Liver (tissue), 3 donors: Measurements from ENCODE around the gene SHROOM2.

Experiments
- FOXA1 ChIP-seq: IDR thresholded peaks from 2 replicates; pipeline ENCODE4 v1.6.1; 2016; ENCODE audit warnings: antibody characterized with exemption
- HNF4G ChIP-seq: IDR thresholded peaks from 2 replicates; pipeline ENCODE4 v1.6.1; 2016; ENCODE audit warnings: antibody characterized with exemption
- JUND ChIP-seq, 2 donors: IDR thresholded peaks; 2 replicates each; pipeline ENCODE4 v1.6.1; 2016; ENCODE audit warnings: antibody characterized with exemption in 2 of 2
- RAD21 ChIP-seq, 2 donors: IDR thresholded peaks; 2 replicates each; pipeline ENCODE4 v1.6.1; 2016; ENCODE audit warnings: antibody characterized with exemption in 2 of 2, mild to moderate bottlenecking in 2 of 2
- RXRA ChIP-seq, 2 donors: IDR thresholded peaks; 2 replicates each; pipeline ENCODE4 v1.6.1; 2017 to 2018; ENCODE audit warnings: antibody characterized with exemption in 2 of 2, mild to moderate bottlenecking in 1 of 2
- SP1 ChIP-seq: IDR thresholded peaks from 2 replicates; pipeline ENCODE4 v1.6.1; 2018; ENCODE audit warnings: antibody characterized with exemption, mild to moderate bottlenecking
- TAF1 ChIP-seq: conservative IDR thresholded peaks from 2 replicates; pipeline ENCODE4 v1.6.1; 2016; ENCODE audit warnings: antibody characterized with exemption, mild to moderate bottlenecking
- TF ChIP-seq, protein P1 (sequence below): fragments of 150-350 bp; IDR thresholded peaks from 2 replicates; pipeline ENCODE4 v1.5.1; 2017; ENCODE audit warnings: improper control_type of control experiment, low read depth, low read length; ENCODE audit not compliant: missing input control
- TF ChIP-seq, protein P2 (sequence below): IDR thresholded peaks from 2 replicates; pipeline ENCODE4 v1.6.1; 2016; ENCODE audit warnings: antibody characterized with exemption, mild to moderate bottlenecking
- TF ChIP-seq, protein P3 (sequence below): IDR thresholded peaks from 2 replicates; pipeline ENCODE4 v1.6.1; 2016; ENCODE audit warnings: antibody characterized with exemption
- TF ChIP-seq, protein P4 (sequence below): IDR thresholded peaks from 2 replicates; pipeline ENCODE4 v1.6.1; 2016; ENCODE audit warnings: antibody characterized with exemption
- TF ChIP-seq, protein P5 (sequence below): IDR thresholded peaks from 2 replicates; pipeline ENCODE4 v1.6.1; 2016; ENCODE audit warnings: antibody characterized with exemption
- donor health status: healthy.
- donor health status: healthy.

DNA sequence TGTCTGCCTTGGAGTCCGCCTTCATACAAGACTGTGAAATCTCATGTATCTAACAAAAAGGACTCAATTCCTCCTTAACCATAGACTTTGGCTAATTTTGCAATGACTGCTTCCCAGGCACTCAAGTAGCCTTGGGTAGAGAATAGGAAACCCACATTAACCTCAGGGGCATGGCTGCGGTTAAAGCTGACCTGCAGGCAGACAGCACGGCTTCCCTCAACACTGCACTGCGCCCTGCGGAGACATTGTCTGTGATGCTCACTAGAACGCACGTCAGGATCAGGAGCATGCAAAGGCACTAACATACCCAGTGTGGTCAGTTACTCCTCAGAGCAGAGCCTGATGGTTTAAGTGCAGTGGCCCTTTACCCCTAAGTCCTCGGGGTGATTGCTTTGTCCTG is 10.3 kb upstream of the SHROOM2 start:
- TF ChIP-seq RXRA (IDR thresholded peaks at IDR 0.05) = no peak
- TF ChIP-seq, protein P1, sequence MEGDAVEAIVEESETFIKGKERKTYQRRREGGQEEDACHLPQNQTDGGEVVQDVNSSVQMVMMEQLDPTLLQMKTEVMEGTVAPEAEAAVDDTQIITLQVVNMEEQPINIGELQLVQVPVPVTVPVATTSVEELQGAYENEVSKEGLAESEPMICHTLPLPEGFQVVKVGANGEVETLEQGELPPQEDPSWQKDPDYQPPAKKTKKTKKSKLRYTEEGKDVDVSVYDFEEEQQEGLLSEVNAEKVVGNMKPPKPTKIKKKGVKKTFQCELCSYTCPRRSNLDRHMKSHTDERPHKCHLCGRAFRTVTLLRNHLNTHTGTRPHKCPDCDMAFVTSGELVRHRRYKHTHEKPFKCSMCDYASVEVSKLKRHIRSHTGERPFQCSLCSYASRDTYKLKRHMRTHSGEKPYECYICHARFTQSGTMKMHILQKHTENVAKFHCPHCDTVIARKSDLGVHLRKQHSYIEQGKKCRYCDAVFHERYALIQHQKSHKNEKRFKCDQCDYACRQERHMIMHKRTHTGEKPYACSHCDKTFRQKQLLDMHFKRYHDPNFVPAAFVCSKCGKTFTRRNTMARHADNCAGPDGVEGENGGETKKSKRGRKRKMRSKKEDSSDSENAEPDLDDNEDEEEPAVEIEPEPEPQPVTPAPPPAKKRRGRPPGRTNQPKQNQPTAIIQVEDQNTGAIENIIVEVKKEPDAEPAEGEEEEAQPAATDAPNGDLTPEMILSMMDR = no peak
- no peak for TF ChIP-seq TAF1
- TF ChIP-seq, protein P2, sequence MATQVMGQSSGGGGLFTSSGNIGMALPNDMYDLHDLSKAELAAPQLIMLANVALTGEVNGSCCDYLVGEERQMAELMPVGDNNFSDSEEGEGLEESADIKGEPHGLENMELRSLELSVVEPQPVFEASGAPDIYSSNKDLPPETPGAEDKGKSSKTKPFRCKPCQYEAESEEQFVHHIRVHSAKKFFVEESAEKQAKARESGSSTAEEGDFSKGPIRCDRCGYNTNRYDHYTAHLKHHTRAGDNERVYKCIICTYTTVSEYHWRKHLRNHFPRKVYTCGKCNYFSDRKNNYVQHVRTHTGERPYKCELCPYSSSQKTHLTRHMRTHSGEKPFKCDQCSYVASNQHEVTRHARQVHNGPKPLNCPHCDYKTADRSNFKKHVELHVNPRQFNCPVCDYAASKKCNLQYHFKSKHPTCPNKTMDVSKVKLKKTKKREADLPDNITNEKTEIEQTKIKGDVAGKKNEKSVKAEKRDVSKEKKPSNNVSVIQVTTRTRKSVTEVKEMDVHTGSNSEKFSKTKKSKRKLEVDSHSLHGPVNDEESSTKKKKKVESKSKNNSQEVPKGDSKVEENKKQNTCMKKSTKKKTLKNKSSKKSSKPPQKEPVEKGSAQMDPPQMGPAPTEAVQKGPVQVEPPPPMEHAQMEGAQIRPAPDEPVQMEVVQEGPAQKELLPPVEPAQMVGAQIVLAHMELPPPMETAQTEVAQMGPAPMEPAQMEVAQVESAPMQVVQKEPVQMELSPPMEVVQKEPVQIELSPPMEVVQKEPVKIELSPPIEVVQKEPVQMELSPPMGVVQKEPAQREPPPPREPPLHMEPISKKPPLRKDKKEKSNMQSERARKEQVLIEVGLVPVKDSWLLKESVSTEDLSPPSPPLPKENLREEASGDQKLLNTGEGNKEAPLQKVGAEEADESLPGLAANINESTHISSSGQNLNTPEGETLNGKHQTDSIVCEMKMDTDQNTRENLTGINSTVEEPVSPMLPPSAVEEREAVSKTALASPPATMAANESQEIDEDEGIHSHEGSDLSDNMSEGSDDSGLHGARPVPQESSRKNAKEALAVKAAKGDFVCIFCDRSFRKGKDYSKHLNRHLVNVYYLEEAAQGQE = no peak
- no peak for TF ChIP-seq HNF4G
- no peak for TF ChIP-seq JUND (IDR thresholded peaks at IDR 0.05)
- TF ChIP-seq, protein P3, sequence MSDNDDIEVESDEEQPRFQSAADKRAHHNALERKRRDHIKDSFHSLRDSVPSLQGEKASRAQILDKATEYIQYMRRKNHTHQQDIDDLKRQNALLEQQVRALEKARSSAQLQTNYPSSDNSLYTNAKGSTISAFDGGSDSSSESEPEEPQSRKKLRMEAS = no peak
- TF ChIP-seq RAD21 (IDR thresholded peaks at IDR 0.05) = no peak
- TF ChIP-seq FOXA1 = no peak
- TF ChIP-seq, protein P4, sequence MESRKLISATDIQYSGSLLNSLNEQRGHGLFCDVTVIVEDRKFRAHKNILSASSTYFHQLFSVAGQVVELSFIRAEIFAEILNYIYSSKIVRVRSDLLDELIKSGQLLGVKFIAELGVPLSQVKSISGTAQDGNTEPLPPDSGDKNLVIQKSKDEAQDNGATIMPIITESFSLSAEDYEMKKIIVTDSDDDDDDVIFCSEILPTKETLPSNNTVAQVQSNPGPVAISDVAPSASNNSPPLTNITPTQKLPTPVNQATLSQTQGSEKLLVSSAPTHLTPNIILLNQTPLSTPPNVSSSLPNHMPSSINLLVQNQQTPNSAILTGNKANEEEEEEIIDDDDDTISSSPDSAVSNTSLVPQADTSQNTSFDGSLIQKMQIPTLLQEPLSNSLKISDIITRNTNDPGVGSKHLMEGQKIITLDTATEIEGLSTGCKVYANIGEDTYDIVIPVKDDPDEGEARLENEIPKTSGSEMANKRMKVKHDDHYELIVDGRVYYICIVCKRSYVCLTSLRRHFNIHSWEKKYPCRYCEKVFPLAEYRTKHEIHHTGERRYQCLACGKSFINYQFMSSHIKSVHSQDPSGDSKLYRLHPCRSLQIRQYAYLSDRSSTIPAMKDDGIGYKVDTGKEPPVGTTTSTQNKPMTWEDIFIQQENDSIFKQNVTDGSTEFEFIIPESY = no peak
- no peak for TF ChIP-seq SP1
- TF ChIP-seq, protein P5, sequence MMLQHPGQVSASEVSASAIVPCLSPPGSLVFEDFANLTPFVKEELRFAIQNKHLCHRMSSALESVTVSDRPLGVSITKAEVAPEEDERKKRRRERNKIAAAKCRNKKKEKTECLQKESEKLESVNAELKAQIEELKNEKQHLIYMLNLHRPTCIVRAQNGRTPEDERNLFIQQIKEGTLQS = no peak
